ENCODE data around the gene ABT1. TPM values are rescaled to one million over a fixed set of nuclear protein-coding genes. Genes with fewer than 3 reads are reported as not detected.
A peak's percentile ranks its signal among the peaks of the same experiment; 100 is the strongest.
"Not testable (repeated sequence)": the region's sequence is repeated elsewhere in the genome, so short reads cannot be mapped to it uniquely, and the experiment has no call there.

ABT1 gene
- polyA plus RNA-seq (2013, experiment 1 of 2; ENCODE audit: insufficient read length) = 11.5 TPM
- polyA plus RNA-seq (2013, experiment 2 of 2; ENCODE audit: insufficient read length) = 10.8 TPM

DNA sequence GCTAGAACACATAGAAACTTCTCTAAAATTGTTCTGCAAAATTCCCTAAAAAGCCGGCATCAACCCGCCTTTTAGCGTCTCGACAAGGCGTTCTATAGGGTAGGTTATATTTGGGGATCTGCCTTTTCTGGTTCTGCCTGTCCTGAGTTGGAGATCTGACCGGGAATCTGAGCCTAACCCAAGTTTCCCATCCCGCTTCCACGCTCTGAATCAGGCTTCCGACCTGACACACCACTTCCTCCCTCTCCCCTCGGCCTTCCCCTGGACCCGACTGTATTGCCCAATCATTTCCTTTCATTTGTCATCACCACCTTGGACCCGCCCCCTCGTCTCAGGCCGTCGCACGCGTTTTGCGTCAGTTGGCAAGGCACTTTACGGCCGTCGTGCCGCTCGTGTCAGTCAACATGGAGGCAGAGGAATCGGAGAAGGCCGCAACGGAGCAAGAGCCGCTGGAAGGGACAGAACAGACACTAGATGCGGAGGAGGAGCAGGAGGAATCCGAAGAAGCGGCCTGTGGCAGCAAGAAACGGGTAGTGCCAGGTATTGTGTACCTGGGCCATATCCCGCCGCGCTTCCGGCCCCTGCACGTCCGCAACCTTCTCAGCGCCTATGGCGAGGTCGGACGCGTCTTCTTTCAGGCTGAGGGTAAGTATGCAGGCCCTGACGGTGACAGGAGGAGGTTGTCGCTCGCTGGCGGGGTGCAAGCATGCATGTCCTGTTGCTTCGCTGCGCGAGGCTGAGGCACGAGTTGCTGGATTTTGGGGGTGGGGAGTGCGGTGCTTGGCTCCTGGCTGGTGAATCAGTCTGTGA lies at the start of gene ABT1:
Gene ABT1, plus strand, starts transcription at position 375 of the 810 bp plus-strand sequence. Its CDS starts 30 bp downstream, at position 405.
- peak; percentile 99 for DNase-seq

DNA sequence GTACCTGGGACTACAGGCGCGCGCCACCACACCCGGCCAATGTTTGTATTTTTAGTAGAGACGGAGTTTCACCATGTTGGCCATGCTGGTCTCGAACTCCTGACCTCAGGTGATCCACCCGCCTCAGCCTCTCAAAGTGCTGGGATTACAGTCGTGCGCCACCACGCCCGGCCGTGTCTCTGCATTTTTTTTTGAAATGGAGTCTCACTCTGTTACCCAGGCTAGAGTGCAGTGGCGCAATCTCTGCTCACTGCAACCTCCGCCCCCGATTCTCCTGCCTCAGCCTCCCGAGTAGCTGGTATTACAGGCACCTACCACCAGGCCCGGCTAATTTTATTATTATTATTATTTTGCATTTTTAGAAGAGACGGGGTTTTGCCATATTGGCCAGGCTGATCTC lies 49.4 kb upstream of the ABT1 start:
- DNase-seq = not testable (repeated sequence)

DNA sequence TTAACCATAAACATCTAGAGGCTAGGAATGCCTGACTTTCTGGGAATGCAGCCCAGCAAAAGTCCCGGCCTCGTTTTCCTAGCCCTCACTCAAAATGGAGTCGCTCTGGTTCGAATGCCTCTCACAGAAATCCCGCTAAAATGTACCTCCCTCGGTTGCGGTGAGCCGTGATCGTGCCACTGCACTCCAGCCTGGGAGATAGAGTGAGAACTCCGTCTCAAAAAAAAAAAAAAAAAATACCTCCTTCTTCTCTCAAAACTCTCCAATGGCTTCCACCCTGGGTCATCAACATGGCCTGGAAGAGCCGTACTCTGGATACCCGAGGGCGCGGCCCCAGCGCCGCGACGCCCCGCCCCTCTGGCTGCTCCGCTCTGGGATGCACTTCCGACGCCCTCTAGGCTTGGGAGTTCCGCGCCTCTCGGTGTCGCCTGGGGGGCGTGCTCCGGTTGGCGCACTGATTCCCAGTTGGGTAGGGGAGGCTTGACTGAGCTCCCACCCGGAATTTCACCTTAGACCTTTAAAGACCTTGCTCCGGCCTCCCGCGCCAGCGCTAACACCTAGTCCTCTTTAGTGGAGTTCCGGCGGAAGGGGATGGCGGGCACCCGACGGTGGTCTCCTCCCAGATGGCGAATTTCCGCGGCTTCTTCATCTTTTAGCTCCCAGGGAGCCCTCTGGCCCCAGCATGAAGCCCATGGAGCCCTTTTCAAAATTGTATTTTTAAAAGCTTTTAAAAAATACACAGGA lies 46.3 kb upstream of the ABT1 start:
- DNase-seq = peak; percentile 73

DNA sequence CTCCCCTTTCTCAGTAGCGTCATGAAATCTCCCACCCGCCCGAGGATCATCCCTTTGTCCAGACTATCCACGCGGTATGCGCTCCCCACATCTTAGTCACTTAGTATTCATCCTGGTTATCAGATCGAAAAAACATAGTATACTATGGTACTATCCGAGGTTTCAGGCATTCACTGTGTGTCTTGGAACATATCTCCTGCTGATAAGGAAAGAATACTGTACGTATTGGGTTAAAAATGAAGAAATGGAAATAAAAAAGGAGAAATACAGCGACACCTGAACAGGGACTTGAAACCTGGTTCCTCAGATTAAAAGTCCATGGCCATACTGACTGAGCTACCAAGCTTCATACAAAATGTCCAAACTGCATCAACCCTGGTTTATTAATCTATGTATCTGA lies 44.5 kb upstream of the ABT1 start:
- no peak for DNase-seq

DNA sequence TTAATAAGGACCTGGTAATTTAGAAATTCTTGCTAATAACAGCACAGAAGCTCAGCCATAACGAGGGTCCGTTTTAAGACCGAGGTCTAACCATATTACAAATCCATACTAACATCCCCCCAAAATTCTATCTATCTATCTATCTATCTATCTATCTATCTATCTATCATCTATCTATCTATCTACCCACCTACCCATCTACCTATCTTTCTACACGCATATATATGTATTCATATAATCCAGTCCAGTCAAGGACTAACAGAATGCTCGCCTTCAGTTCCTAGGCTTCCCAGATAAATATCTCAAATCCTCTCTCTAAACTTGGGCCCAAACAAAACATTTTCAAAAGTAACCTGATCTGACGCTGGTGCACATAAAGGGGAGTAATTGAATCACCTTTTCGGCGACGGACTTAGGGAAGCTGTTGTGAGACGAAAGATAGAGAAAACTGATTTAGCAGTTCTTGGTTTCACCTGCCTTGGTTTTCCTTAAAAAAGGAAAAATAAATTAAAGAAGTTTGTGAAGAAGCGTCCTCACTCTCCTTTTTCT lies 44.0 kb upstream of the ABT1 start:
- no peak for DNase-seq

DNA sequence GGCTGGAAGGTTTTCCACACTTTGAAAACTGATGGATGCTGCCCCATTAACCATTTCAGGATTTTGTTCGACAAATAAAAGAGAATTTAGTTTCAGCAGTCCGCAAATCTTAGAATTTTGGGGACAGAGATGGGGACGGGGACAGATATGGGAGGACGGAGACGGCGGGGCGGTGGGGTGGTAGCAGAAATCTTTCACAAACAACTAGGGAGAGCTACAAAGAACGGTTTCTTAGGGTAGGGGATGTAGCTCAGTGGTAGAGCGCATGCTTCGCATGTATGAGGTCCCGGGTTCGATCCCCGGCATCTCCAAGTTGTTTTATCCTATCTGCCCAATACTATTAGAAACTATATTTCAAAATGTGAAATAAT lies 43.5 kb upstream of the ABT1 start:
- peak; percentile 79 for DNase-seq

DNA sequence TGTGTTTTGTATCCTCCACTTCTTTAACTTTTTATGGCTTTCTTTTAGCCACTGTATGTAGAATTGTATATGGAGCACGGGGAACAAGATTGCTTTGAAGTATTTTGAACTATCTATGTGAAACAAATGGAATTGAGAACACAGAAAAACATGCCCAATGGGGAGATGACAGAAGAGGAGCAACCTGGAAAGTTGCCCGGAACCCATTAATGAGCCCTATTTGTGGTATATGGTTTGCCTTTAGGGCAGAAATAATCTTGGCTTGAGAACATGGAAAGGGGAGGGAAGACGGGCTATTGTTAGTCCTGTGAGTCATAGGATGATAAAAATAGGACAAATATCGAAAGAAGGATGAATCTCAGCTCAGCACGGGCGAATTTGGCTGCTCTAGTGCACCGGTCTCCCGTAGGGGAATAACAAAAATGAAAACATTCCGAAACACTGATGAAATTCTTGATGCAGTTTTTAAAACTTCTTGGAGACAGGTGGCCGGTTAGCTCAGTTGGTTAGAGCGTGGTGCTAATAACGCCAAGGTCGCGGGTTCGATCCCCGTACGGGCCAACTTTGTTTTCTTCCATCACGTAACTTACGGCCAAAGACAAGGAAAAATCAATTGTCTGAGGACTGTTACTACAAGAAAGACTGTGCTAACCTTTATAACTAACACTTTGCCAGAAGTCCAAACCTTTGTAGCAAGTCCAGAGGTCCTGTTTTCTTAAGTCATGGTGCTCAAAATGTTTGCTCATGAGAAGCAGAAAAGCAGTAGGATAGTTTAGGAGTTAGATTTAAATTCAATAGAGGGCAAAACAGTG lies 42.9 kb upstream of the ABT1 start:
- DNase-seq = peak; percentile 94

DNA sequence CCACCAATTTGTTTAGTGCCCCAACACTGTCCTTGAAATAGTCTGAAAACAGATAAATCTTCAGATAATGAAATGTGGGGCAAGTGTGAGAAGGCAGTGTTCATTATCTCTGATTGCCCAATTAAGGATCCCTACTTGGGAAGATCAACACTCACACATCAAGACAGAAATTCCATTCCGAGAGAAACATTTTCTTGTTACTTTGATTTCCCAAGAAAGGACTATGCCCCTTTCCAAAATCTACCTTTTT lies 42.4 kb upstream of the ABT1 start:
- DNase-seq = no peak

DNA sequence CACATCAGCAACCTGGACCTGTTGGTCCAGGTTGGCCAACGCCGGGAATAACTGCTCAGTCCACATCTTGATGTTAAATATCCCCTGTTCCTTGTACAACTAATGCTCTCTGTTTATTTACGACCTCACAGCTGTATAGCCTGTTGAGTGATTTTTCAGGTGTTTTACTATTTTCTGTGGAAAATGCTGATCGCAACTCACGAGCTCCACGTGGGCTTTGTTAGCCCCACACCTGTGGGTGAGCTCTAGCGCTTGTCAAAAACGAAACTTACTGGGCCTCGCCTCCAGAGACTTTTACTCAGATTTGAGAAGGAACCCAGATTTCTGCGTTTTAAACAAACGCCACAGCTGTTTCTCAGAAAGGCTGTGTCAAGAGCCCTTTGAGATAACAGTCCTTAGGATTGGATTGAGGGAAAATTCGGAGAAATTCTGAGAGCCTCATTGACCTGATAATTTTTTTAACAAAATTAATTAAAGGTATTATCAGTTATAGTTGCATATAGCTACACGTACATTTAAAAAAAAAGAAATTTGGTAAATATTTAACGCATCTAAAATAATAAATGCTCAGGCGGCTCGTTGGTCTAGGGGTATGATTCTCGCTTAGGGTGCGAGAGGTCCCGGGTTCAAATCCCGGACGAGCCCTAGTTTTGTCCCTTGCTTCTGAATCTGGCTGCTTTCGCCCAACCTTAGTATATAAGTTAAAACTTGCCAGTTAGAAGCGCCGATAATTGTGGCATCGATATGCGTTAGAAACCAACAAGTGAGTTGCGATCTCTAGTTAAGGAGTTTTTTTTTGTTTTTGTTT lies 41.9 kb upstream of the ABT1 start:
- DNase-seq = peak; percentile 86

DNA sequence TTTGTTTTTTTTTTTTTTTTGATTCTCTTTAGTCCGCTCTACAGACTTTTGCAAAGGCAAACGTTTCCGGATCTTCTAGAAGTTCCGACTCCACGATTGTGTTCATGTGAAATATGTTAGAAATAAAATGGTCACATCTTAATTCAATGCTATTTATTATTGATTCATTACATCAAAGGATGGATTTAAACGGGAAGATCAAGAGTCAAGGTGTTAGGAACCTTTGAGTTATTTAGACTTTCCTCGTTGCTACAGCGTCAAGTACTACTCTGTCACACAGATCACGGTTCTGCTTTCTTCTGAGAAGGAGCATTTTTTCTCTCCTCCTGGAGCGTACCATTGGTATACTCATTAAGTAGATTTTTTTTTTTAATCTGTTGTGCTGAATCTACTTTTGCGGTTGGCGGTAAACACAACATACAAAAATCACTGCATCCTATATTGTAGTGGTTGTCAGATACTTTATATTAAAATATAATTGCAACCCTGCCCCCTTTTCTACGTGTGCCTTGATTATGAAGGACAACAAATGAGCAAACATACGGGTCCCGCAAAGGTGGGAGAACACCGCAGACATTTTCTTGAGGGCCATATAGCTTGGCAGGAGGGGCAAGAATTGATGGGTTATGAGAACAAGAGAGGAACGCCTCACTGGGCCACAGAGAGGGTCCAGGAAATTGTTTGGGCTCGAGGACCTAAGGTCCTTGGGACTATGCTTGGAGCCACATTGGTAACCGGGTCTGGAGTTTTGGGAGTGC lies 41.1 kb upstream of the ABT1 start:
- no peak for DNase-seq

DNA sequence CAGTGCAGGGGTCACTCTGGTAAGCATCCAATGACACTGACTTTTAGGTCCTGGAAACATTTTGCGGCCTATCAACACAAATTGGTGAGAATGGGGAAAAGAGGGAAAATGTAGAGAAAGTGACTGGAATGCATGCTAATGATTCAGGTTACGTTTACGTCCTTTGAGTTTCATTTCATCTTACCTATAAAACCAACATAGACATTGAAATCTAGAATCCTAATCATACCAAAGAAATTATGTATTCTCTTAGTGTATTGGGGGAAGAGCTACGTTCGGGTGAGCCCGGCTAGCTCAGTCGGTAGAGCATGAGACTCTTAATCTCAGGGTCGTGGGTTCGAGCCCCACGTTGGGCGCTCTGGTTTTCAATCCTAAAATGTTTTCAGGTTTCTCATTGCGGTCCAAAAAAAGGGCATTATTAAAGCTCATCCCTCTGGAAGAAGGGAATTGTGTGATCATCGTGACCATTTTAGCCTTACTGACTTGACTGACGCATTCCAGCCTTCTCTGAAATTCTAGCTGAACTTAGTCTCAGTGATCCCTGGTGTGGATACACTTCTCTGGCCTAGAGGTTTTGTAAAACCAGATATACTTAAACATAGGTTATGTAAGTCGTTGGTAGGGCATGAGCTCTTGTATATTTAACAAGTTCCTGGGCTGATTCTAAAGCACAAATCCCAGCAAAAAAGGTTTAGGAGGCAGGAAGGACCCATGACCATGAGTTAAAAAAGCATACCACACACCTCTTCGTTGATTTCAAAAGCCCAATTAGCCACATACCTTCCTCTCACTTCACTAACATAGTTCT lies 40.3 kb upstream of the ABT1 start:
- peak; percentile 97 for DNase-seq

DNA sequence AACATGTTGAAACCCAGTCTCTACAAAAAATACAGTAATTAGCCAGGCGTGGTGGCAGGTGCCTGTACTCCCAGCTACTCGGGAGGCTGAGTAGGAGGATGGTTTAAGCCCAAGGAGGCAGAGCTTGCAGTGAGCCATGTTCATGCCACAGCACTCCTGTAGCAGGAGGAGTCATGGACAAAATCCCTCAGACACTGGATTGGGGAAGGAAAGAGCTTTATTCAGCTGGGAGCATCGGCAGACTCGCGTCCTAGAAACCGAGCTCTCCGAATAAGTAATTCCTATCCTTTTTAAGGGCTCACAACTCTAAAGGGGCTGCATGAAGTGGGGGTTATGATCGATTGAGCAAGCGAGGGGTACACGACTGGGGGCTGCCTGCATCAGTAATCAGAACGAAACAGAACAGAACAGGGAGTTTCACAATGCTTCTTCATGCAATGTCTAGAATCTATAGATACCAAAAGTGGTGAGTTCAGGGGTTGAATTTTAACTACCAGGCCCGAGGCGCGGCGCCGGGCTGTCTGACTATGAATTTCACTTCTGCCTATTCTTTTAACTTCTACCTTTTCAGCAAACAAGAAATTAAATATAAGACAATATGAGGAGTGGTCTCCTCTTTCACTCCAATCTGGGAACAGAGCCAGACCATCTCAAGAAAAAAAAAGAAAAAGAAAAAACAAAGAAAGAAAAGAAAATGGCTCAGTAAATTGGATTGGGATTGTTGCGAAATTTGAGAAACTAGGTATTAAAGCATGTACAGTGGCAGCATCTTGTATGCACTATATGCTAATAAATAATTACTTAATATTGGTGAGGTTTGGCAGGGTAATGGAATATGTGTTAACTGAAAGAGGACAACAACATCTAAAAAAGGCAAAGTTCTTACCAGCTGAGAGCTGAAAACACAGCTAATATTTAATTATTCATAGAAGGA lies 35.0 kb upstream of the ABT1 start:
- no peak for DNase-seq

DNA sequence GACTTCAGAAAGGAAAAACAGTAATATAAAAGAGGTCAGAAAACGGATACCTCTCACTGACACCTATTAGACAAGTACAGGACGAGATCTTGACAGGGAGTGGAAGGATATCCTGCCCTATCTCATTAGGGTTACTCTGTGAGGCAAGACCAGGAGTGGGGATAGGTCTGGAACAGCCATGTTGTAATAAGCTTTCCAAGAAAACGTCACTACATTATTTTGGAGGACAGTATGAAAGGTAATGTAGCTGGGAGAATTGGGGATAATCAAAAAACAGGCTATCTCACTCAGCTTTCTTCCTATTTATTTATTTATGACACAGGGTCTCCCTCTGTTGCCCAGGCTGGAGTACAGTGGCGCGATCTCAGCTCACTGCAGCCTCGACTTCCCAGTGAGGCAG lies 33.3 kb upstream of the ABT1 start:
- no peak for DNase-seq

DNA sequence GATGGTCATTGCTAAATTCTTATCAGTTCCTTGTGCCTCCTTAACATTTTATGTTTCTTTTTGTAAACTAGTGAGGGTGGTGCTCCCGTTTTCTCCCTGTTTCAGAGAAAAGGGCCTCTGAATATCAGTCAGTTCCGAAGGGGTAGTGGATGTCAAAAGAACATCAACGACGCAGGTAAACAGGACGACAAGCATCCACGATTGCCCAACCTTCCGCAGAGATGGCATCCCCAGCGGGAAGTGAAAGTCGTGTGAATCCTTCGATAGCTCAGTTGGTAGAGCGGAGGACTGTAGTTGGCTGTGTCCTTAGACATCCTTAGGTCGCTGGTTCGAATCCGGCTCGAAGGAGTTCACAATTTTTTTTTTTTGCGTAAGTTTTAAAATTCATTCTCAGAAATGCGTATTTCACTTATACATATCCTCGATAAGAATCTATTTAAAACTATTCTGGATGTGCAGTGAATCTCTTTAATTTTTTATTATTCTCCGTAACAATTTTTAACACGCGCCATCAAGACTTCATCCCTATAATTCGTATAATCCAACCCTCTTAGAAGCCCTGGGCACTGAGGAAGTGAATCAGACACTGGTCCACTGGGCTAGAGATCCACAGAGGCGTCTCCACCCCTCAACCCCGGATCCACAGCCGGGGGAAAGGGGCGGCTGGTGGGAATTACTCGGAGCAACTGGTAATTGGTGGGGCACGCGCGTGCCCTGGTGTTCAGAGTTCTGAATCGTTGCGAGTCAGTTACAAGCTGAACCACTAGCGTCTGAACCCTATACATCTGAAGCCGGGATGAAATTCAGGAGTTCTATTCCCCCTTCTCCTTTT lies 27.9 kb upstream of the ABT1 start:
- peak; percentile 90 for DNase-seq

DNA sequence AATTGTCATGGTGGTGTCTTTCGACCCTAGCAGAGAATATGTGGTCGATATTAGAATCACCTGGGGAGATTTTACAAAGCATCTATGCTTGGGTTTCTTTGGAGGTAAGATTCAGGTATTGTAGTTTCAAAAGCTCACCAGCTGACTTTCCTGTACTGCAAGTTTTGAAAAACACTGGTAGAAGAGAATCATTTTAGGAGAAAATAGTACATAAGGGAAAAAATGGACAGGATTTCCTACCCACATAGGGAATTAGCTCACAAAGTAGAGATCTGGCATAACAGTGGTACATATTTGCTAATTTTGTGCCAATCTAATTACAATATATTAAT lies 27.4 kb upstream of the ABT1 start:
- no peak for DNase-seq

DNA sequence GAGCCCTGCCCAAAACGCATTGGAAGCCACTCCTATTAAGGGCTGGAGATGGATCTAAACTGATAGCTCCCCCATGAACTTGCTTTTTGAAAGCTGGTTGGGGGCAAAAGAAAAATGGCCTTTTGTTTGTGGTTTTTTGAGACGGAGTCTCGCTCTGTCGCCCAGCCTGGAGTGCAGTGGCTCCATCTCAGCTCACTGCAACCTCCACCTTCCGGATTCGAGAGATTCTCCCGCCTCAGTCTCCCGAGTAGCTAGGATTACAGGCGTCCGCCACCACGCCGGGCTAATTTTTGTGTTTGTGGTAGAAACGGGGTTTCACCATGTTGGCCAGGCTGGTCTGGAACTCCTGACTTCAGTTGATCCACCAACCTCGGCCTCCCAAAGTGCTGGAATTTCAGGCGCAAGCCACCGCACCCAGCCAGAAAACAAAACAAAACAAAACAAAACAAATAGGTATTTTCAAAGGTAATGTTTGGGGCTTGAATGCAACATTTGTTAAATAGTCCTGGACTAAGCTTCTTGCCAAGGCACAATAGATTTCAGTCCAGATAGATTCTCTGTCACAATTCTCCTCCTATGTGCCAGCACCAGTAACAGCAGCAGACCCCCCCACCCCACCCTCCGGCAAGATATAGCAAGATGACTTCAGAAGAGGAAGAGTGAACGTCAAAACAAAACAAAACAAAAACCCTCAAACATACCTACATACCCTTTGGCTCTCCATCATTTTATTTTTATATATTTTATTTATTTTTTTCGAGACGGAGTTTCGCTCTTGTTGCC lies 26.5 kb upstream of the ABT1 start:
- DNase-seq = no peak

DNA sequence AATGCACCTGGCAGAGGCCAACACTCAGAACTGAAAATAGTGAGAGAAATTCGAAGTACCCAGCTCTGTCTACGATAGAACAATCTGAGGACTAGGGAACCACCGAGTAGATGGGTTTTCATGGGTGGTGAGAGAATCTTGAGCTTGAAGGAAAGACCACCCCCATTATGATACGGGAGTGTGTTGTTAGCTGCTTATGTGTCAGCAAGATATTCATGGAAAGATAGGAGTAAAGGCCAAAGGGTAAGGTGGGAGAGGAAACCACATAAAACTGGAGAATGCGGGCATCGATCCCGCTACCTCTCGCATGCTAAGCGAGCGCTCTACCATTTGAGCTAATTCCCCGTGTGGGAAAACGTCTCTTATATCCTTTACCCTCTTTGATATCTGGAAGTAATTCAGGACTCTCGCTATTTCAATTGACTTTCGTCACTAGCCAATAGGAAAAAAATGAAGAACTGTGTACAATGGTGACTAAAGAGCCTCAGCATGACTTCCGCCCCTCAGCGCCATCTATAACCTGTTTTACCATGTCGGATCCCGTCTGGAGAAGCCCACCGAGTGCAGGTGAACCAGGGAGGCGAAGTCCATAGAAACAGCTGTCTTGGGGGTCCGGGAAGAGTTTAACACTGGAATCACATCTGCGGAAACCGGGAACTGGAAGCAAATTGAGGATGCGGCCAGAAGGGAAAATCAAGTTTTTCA lies 25.0 kb upstream of the ABT1 start:
- peak; percentile 92 for DNase-seq
